GM19397 (cell line): ENCODE measurements around the gene EIF3K.

Experiments
- ATAC-seq: cut with Tn5 transposase; IDR thresholded peaks from one replicate; pipeline ENCODE4 v1.9.1; 2021; ENCODE audit warnings: mild to moderate bottlenecking, moderate library complexity; ENCODE audit not compliant: unreplicated experiment

The EIF3K gene

GRCh38 chr19:38665219-38665931 is 46.4 kb downstream of the EIF3K start:
- ATAC-seq = no peak

GRCh38 chr19:38665950-38666662 is 47.1 kb downstream of the EIF3K start:
- ATAC-seq = no peak

GRCh38 chr19:38666663-38667511 is 47.9 kb downstream of the EIF3K start:
- no peak for ATAC-seq

GRCh38 chr19:38667661-38668171 is 48.7 kb downstream of the EIF3K start:
- no peak for ATAC-seq

DNA sequence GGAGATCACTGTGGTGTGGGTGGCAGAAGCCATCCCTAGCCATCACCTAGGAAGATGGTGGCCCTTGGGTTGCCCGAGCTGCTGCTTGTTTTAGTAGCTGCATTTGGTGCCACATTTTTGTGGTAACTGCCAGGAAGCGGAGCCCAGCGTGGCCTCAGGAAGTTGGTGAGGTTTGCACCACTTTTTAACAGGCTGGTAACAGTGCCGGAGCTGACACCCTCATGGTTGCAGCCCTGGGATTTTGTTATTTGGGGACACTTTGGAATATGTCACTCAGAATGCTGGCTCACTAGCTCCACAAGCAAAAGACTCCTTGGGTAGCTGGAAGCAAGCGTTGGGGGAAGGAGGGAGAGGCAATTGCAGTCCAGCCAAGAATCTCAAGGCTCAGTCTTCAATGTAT is 50.6 kb downstream of the EIF3K start:
- ATAC-seq = no peak

GRCh38 chr19:38670921-38671398 is 52.0 kb downstream of the EIF3K start:
- no peak for ATAC-seq

DNA sequence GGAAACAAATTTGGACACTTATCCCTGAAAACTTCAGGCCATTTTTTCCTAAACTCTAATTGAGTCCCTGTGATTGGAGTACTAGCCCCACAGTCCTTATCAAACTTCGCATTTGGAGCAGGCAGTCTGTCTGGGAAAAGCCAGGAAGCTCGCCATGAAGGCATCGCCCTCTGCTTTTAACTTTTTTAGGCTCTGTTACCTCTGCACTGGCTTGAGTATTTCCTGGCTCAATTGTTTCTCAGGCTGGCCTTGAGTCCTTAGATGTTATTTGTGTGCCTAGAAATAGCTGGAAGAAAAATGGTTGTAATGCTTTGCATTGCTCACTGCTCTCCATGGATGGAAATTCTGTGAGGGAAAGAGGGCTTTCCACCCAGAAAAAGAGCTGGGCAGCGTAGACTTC is 52.7 kb downstream of the EIF3K start:
- ATAC-seq = no peak

GRCh38 chr19:38673030-38673429 is 54.0 kb downstream of the EIF3K start:
- no peak for ATAC-seq

- ATAC-seq = no peak
Observed at GRCh38 chr19:38674388-38675171, 55.6 kb downstream of the EIF3K start.

- ATAC-seq = no peak
Observed at GRCh38 chr19:38675611-38676010, 56.6 kb downstream of the EIF3K start.

- ATAC-seq = no peak
Observed at GRCh38 chr19:38676023-38676877, 57.3 kb downstream of the EIF3K start.

DNA sequence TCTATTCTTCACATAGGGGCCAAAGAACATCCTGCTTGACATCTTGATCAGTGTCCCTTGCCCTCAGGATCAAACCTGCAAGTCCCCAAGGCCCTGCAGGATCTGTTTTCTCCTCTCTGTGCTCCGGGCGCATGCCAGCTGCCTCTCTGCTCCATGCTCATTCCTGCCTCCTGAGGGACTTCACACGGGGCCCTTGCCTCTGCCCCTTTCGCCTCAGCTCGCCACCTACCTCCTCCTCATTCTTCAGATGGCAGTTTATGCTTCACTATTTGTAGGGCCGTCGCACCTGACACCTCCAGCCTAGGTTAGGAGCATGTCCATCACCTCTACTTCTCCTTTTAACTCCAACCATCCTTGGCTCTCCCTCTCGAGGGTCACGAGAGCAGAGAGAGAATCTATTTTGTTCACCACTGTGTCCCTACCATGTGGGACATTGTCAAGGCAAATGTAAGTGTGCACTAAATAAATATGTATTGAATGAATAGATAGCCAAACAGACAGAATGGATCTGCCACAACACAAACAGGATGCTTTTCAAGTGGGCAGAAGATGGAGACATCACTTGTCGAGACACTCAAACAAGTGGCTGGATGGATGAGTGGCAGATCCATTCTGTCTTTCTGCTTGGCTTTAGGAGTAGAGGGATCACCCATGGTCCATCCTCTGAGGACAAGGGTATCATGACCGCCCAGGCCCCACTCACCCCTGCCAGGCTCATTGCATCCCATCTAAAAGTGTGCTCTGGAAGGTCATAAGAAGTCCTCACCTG is 58.1 kb downstream of the EIF3K start:
- ATAC-seq = no peak

- no peak for ATAC-seq
Observed at GRCh38 chr19:38678217-38678890, 59.4 kb downstream of the EIF3K start.

GRCh38 chr19:38678891-38679494 is 60.0 kb downstream of the EIF3K start:
- no peak for ATAC-seq

DNA sequence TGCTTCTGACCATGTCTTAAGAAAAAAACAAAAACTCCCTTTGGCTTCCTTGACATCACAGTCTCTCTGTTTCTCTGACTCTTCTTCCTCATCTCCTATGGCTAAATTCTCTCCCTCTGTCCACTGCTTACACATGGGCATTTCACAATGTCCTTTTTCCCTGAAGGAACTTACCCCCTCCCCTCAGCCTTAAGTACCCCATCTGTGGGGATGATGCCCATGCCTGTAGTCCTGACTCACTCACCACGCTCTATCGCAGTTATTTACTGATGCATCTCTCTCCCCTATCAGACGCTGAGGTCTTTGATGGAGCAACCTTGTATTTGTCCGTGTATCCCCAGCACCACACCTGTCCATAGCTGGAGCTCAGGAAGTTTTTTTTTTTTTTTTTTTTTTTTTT is 60.9 kb downstream of the EIF3K start:
- ATAC-seq = no peak

GRCh38 chr19:38682195-38682867 is 63.3 kb downstream of the EIF3K start:
- no peak for ATAC-seq

DNA sequence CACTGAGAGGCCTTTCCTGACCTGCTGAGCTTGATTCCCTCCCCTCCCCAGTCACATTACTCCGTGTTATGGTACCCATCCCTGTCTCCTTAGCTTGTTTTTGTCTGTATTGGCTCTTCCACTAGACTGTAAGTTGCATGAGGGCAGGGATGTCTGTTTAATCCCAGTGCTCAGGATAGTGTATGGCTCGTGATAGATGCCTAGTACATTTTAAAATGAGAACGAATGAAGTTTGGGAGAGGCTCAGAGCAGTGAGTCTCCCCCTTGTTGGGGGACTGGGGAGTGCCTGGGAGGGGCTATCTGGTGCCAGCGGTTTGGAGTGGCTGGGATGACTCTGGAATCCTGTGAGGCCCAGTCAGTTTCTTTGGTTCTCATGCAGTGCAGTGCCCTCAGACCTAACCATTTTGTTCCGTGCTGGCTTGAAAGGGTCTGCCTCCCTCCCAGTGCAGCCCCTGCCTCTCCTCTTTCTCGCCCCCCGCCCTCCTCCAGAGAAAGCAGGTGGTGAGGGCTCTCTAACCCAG is 63.9 kb downstream of the EIF3K start:
- no peak for ATAC-seq
